Neural cell (in vitro differentiated cells): ENCODE measurements around the gene LLPH. TPM values are rescaled to one million over a fixed set of nuclear protein-coding genes. Genes with fewer than 3 reads are reported as not detected.

Experiments used
- H2AFZ ChIP-seq: fragments of 200-600, 300-800 bp; sonication (generic), shearing (Covaris generic); 2 replicates; pipeline ENCODE4 v1.6.0; 2014; ENCODE audit warnings: low read depth, mild to moderate bottlenecking, antibody characterized with exemption, low read length, moderate library complexity
- H3F3A ChIP-seq: fragments of 200-600 bp; shearing (Covaris generic); 2 replicates; pipeline ENCODE4 v1.6.1; 2016; ENCODE audit warnings: mild to moderate bottlenecking, moderate library complexity, mixed read lengths, antibody characterized with exemption, low read length; ENCODE audit not compliant: insufficient read depth, poor library complexity, severe bottlenecking
- H3K27ac ChIP-seq: fragments of 200-600, 300-800 bp; sonication (generic), shearing (Covaris generic); 2 replicates; pipeline ENCODE4 v1.5.1; 2014; ENCODE audit warnings: mild to moderate bottlenecking, low read length, moderate library complexity
- H3K27me3 ChIP-seq: fragments of 300-800, 200-600 bp; sonication (generic), shearing (Covaris generic); 2 replicates; pipeline ENCODE4 v1.6.0; 2014; ENCODE audit warnings: mild to moderate bottlenecking, low read depth, low read length, moderate library complexity; ENCODE audit not compliant: insufficient read depth
- H3K36me3 ChIP-seq: fragments of 300-800, 200-600 bp; sonication (generic), shearing (Covaris generic); 2 replicates; pipeline ENCODE4 v1.5.1; 2014; ENCODE audit warnings: mild to moderate bottlenecking, antibody characterized with exemption, low read length, moderate library complexity; ENCODE audit not compliant: insufficient read depth
- H3K4me2 ChIP-seq: fragments of 300-800, 200-600 bp; sonication (generic), shearing (Covaris generic); 2 replicates; pipeline ENCODE4 v1.6.0; 2014; ENCODE audit warnings: mild to moderate bottlenecking, low read length
- H3K4me3 ChIP-seq: fragments of 300-800, 200-600 bp; sonication (generic), shearing (Covaris generic); 2 replicates; pipeline ENCODE4 v1.5.1; 2014; ENCODE audit warnings: mild to moderate bottlenecking, low read length, moderate library complexity
- H3K79me2 ChIP-seq: fragments of 200-600 bp; shearing (Covaris generic); replicated peaks from 2 replicates; pipeline ENCODE4 v1.6.0; 2014; ENCODE audit warnings: mild to moderate bottlenecking, low read length, moderate library complexity; ENCODE audit not compliant: insufficient read depth
- H3K9ac ChIP-seq: fragments of 300-800, 200-600 bp; sonication (generic), shearing (Covaris generic); 2 replicates; pipeline ENCODE4 v1.6.1; 2016; ENCODE audit warnings: mild to moderate bottlenecking, low read length, mixed read lengths
- H3K9me2 ChIP-seq: fragments of 200-600 bp; shearing (Covaris generic); 2 replicates; pipeline ENCODE4 v1.6.1; 2016; ENCODE audit warnings: mild to moderate bottlenecking, low read length, mixed read lengths; ENCODE audit not compliant: insufficient read depth
- H3K9me3 ChIP-seq: fragments of 200-600, 300-800 bp; sonication (generic), shearing (Covaris generic); 2 replicates; pipeline ENCODE4 v1.6.1; 2016; ENCODE audit warnings: mild to moderate bottlenecking, mixed run types, low read length, moderate library complexity, mixed read lengths
- H4K20me1 ChIP-seq: fragments of 200-600 bp; shearing (Covaris generic); 2 replicates; pipeline ENCODE4 v1.6.1; 2016; ENCODE audit warnings: mild to moderate bottlenecking, mixed run types; ENCODE audit not compliant: insufficient read depth
- EP300 ChIP-seq: fragments of 450-650 bp; conservative IDR thresholded peaks from 2 replicates; pipeline ENCODE4 v1.6.1; 2014; ENCODE audit warnings: antibody characterized with exemption, mild to moderate bottlenecking, moderate library complexity; ENCODE audit not compliant: poor library complexity, severe bottlenecking
- EZH2 ChIP-seq: fragments of 200-600, 300-800 bp; shearing (Covaris generic), sonication (generic); IDR thresholded peaks from 2 replicates; pipeline ENCODE4 v1.6.1; 2014; ENCODE audit warnings: antibody characterized with exemption, low read length, borderline replicate concordance, mild to moderate bottlenecking; ENCODE audit not compliant: insufficient read depth, poor library complexity, severe bottlenecking
- MXI1 ChIP-seq: fragments of 450-650 bp; conservative IDR thresholded peaks from 2 replicates; pipeline ENCODE4 v1.6.1; 2014; ENCODE audit warnings: antibody characterized with exemption, mild to moderate bottlenecking; ENCODE audit not compliant: poor library complexity, severe bottlenecking
- POLR2AphosphoS5 ChIP-seq: IDR thresholded peaks from 2 replicates; pipeline ENCODE4 v1.6.1; 2012
- RAD21 ChIP-seq: fragments of 450-650 bp; conservative IDR thresholded peaks from 2 replicates; pipeline ENCODE4 v1.6.1; 2014; ENCODE audit warnings: antibody characterized with exemption, mild to moderate bottlenecking, moderate library complexity
- REST ChIP-seq: IDR thresholded peaks from 2 replicates; pipeline ENCODE4 v1.6.1; 2012; ENCODE audit warnings: borderline replicate concordance
- SMC3 ChIP-seq: fragments of 450-650 bp; conservative IDR thresholded peaks from 2 replicates; pipeline ENCODE4 v1.6.1; 2014; ENCODE audit warnings: antibody characterized with exemption, mild to moderate bottlenecking, moderate library complexity; ENCODE audit not compliant: poor library complexity
- TAF1 ChIP-seq: IDR thresholded peaks from 2 replicates; pipeline ENCODE4 v1.6.1; 2012; ENCODE audit warnings: low read depth
- polyA plus RNA-seq: library from polyadenylated mRNA; depleted of rRNA; stranded (reverse); fragments of >200 nt; gene quantifications from 2 replicates; pipeline ENCODE4 v1.2.3, GENCODE V29; 2014
- TF ChIP-seq, protein P1 (sequence below): fragments of 450-650 bp; IDR thresholded peaks from 2 replicates; pipeline ENCODE4 v1.5.1; 2014; ENCODE audit warnings: antibody characterized with exemption, mild to moderate bottlenecking, moderate library complexity; ENCODE audit not compliant: poor library complexity, severe bottlenecking

The LLPH gene
- polyA plus RNA-seq, 1 donor from 2014 or later, result 4.6 TPM

- Histone ChIP-seq H3K9me3 (peaks cover 4% of the 10 kb centered on the region), H3K9ac (no peak overlapping the region), H3K4me2 (no peak overlapping the region), H4K20me1 (no peaks in the 10 kb centered on the region), H3K36me3 (no peaks in the 10 kb centered on the region), H3F3A (no peaks in the 10 kb centered on the region), H2AFZ (no peak overlapping the region), H3K27ac (no peak overlapping the region), H3K79me2 (no peaks in the 10 kb centered on the region), H3K9me2 (no peaks in the 10 kb centered on the region), H3K4me3 (no peak overlapping the region), H3K27me3 (no peaks in the 10 kb centered on the region)
- TF ChIP-seq EP300, result no peak
- no peak for TF ChIP-seq MXI1
- no peak for TF ChIP-seq RAD21
- TF ChIP-seq REST, result no peak
- no peak for TF ChIP-seq TAF1
- TF ChIP-seq EZH2, result no peak
- no peak for TF ChIP-seq SMC3
- TF ChIP-seq, protein P1, sequence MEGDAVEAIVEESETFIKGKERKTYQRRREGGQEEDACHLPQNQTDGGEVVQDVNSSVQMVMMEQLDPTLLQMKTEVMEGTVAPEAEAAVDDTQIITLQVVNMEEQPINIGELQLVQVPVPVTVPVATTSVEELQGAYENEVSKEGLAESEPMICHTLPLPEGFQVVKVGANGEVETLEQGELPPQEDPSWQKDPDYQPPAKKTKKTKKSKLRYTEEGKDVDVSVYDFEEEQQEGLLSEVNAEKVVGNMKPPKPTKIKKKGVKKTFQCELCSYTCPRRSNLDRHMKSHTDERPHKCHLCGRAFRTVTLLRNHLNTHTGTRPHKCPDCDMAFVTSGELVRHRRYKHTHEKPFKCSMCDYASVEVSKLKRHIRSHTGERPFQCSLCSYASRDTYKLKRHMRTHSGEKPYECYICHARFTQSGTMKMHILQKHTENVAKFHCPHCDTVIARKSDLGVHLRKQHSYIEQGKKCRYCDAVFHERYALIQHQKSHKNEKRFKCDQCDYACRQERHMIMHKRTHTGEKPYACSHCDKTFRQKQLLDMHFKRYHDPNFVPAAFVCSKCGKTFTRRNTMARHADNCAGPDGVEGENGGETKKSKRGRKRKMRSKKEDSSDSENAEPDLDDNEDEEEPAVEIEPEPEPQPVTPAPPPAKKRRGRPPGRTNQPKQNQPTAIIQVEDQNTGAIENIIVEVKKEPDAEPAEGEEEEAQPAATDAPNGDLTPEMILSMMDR, result no peak
- TF ChIP-seq POLR2AphosphoS5, result no peak
Observed at GRCh38 chr12:66154776-66155175, 24.2 kb upstream of the LLPH start.

DNA sequence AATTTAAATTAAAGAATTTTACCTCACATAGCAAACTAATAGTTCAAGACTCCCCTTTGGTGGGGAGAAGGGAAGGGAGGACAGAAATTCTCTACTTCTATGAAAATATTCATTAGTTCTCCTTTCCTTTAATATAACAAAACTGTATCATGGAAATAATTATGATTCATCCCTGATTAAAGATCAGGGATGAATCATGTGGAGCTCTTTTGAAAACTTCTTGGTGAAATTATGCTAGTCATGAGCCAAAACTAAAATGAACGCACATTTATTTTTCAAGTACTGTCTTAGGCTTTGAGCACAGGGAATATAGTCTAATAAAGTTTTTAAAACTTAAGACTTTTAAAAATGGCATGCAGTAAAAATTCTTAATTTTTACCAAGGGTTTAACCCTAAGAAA lies 22.2 kb upstream of the LLPH start:
- no peaks in the 10 kb centered on the region for H4K20me1 ChIP-seq
- H3K4me2 ChIP-seq, result no peak overlapping the region
- no peaks in the 10 kb centered on the region for H3F3A ChIP-seq
- no peaks in the 10 kb centered on the region for H3K79me2 ChIP-seq
- H3K9me2 ChIP-seq, result no peaks in the 10 kb centered on the region
- no peak for TF ChIP-seq TAF1
- TF ChIP-seq, protein P1, result no peak
- no peak overlapping the region for H3K27ac ChIP-seq
- H2AFZ ChIP-seq, result no peak overlapping the region
- H3K4me3 ChIP-seq, result no peak overlapping the region
- H3K27me3 ChIP-seq, result no peaks in the 10 kb centered on the region
- no peaks in the 10 kb centered on the region for H3K36me3 ChIP-seq
- no peak overlapping the region for H3K9ac ChIP-seq
- no peaks in the 10 kb centered on the region for H3K9me3 ChIP-seq
